Gastroesophageal sphincter (tissue), 4 donors: Measurements from ENCODE around the gene AGFG2. TPM values are rescaled to one million over a fixed set of nuclear protein-coding genes. Genes with fewer than 3 reads are reported as not detected.

Source experiments
- ATAC-seq: fragments of 150-250 bp; one replicate; pipeline ENCODE4 v1.9.1; 2016; ENCODE audit warnings: mild to moderate bottlenecking, moderate library complexity
- H3K27ac ChIP-seq, 4 donors: fragments of 200-600 bp; sonication (generic) in 3 of 4; 1 replicate in 3 of 4; 2 replicates in 1 of 4; pipeline ENCODE4 v1.5.1; 2016 to 2019
- H3K27me3 ChIP-seq: fragments of 200-600 bp; sonication (generic); one replicate; pipeline ENCODE4 v1.5.1; 2019
- H3K36me3 ChIP-seq, 2 donors: fragments of 200-600 bp; sonication (generic); one replicate each; pipeline ENCODE4 v1.5.1; 2019; ENCODE audit warnings: control low read depth in 1 of 2
- H3K4me1 ChIP-seq, 3 donors: fragments of 200-600 bp; sonication (generic); 1 replicate in 2 of 3; 2 replicates in 1 of 3; pipeline ENCODE4 v1.5.1; 2016 to 2019; ENCODE audit warnings: control low read depth in 2 of 3
- H3K4me3 ChIP-seq, 2 donors: fragments of 200-600 bp; sonication (generic); one replicate each; pipeline ENCODE4 v1.5.1; 2019; ENCODE audit warnings: mild to moderate bottlenecking in 1 of 2, moderate library complexity in 1 of 2
- H3K9me3 ChIP-seq, 3 donors: fragments of 200-600 bp; sonication (generic); one replicate each; pipeline ENCODE4 v1.5.1; 2017 to 2019; ENCODE audit warnings: control low read depth in 2 of 3
- EP300 ChIP-seq: sonication (generic); formaldehyde crosslinking; IDR thresholded peaks from one replicate; pipeline ENCODE4 v1.6.1; 2017; ENCODE audit warnings: antibody characterized with exemption, mild to moderate bottlenecking
- POLR2A ChIP-seq, 2 donors: fragments of 450-650 bp; IDR thresholded peaks; one replicate each; pipeline ENCODE4 v1.6.1; 2017; ENCODE audit warnings: antibody characterized with exemption in 2 of 2, mild to moderate bottlenecking in 2 of 2, moderate library complexity in 1 of 2
- POLR2AphosphoS5 ChIP-seq: sonication (generic); formaldehyde crosslinking; IDR thresholded peaks from one replicate; pipeline ENCODE4 v1.6.1; 2017; ENCODE audit warnings: antibody characterized with exemption
- WGBS, 2 donors: methylation state at CpG; one replicate each; pipeline ENCODE4 v1.1.5; 2018; ENCODE audit warnings: low coverage in 1 of 2; 5-methylcytosine and 5-hydroxymethylcytosine counted together
- total RNA-seq, 4 donors: library from RNA; depleted of rRNA; stranded (reverse); fragments of >200 nt; gene quantifications; one replicate each; pipeline ENCODE4 v1.1.0, GENCODE V29; 2016
- TF ChIP-seq, protein P1 (sequence below), 4 experiments: fragments of 200-600 bp in 2 of 4; fragments of 450-650 bp in 2 of 4; sonication (generic) in 1 of 4; IDR thresholded peaks; one replicate each; pipeline ENCODE4 v1.5.1; 2017 to 2019; ENCODE audit warnings: antibody characterized with exemption in 4 of 4, mild to moderate bottlenecking in 2 of 4, moderate library complexity in 2 of 4

Gene AGFG2, protein sequence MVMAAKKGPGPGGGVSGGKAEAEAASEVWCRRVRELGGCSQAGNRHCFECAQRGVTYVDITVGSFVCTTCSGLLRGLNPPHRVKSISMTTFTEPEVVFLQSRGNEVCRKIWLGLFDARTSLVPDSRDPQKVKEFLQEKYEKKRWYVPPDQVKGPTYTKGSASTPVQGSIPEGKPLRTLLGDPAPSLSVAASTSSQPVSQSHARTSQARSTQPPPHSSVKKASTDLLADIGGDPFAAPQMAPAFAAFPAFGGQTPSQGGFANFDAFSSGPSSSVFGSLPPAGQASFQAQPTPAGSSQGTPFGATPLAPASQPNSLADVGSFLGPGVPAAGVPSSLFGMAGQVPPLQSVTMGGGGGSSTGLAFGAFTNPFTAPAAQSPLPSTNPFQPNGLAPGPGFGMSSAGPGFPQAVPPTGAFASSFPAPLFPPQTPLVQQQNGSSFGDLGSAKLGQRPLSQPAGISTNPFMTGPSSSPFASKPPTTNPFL
- 10 to 100 TPM; 26.0 to 60.1 (median 36.6) TPM for total RNA-seq

DNA sequence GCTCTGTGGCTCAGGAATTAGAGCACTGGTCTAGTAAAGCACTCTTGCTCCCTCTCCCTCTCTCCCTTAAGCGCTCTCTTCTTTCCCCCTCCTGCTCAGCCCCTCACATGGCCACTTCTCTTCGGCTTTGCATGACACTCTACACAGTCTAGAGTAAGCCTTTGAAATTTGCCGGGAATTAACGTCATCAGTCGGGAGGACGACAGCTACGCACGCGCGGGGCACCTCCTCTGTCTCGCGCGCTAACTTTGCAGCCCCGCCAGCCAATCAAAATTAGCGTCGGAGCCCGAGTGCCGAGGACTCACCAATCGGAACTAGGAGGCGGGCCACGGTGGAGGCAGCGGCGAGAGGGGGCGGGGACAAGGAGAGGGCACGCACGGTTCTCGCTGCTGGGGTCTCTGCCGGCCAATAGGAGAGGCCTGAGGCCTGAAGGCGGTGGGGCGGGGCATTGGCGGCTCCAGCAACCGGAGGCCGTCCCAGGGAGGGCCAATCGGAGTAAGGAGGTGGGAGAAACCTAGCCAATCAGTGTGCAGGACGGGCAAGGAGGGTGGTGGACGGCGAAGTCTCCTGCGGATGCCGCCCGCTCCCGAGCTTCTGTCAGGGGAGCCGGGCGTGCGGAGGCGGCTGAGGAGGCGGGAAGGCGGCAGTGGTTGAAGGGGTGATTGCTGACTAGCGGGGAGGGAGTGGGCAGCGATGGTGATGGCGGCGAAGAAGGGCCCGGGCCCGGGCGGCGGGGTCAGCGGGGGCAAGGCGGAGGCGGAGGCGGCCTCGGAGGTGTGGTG, at the start of gene AGFG2:
Gene AGFG2 (plus strand): TSS at position 550 of the 782 bp plus-strand sequence. CDS start 144 bp downstream, at position 694.
- no peaks in the 10 kb centered on the region for H3K9me3 ChIP-seq
- H3K4me3 ChIP-seq: peak within 1 kb of the TSS; percentile 64 to 68
- ATAC-seq: peak; percentile 99
- TF ChIP-seq EP300 (no peak), POLR2AphosphoS5 (peak; percentile 94), POLR2A (IDR thresholded peaks at IDR 0.05) (peak; percentile 88 to 93)
- TF ChIP-seq, protein P1, sequence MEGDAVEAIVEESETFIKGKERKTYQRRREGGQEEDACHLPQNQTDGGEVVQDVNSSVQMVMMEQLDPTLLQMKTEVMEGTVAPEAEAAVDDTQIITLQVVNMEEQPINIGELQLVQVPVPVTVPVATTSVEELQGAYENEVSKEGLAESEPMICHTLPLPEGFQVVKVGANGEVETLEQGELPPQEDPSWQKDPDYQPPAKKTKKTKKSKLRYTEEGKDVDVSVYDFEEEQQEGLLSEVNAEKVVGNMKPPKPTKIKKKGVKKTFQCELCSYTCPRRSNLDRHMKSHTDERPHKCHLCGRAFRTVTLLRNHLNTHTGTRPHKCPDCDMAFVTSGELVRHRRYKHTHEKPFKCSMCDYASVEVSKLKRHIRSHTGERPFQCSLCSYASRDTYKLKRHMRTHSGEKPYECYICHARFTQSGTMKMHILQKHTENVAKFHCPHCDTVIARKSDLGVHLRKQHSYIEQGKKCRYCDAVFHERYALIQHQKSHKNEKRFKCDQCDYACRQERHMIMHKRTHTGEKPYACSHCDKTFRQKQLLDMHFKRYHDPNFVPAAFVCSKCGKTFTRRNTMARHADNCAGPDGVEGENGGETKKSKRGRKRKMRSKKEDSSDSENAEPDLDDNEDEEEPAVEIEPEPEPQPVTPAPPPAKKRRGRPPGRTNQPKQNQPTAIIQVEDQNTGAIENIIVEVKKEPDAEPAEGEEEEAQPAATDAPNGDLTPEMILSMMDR (IDR thresholded peaks at IDR 0.05): peak in 1 of 4 experiments; percentile 10
- 0 to 3% methylated on average over 1 to 5 of the region's 60 CpGs for WGBS, 2 donors
- peaks cover 3 to 50% (median 16%) of the 10 kb centered on the region in 3 donors for H3K4me1 ChIP-seq
- no peaks in the 10 kb centered on the region for H3K36me3 ChIP-seq
- H3K27ac ChIP-seq: peak within 1 kb of the TSS; percentile 47 to 96 (median 83)
- H3K27me3 ChIP-seq: no peaks in the 10 kb centered on the region

DNA sequence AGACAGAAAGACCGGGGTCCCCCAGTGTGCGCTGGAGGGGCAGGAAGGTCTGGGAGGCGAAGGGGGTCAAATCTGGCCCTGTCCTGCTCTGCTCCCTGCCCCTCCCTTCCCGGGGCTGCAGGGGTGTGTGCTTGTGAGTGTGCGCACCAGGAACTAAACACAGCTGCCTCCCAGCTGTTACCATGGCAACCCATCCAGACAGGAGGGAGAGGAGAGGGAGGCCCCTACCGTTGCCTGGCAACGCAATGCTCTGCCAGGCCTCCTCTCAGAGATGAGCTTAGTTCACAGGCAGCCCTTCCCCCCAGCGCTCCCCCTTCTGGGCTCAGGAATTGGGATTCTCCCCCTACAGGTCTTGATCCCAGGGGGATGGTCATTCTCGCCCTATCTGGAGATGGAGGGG, 49.2 kb upstream of the AGFG2 start:
- no peak overlapping the region for H3K27ac ChIP-seq
- H3K27me3 ChIP-seq: peaks cover 5% of the 10 kb centered on the region
- H3K9me3 ChIP-seq: no peaks in the 10 kb centered on the region
- 0 to 38% methylated on average over 1 to 6 of the region's 9 CpGs for WGBS, 2 donors
- TF ChIP-seq, protein P1 (IDR thresholded peaks at IDR 0.05): no peak
- TF ChIP-seq EP300: no peak
- TF ChIP-seq POLR2AphosphoS5: no peak
- TF ChIP-seq POLR2A (IDR thresholded peaks at IDR 0.05): no peak
- ATAC-seq: no peak
- peaks cover 0 to 10% of the 10 kb centered on the region in 2 donors for H3K36me3 ChIP-seq
- H3K4me1 ChIP-seq: peaks cover 0 to 33% (median 4%) of the 10 kb centered on the region in 3 donors
- H3K4me3 ChIP-seq: no peak overlapping the region

DNA sequence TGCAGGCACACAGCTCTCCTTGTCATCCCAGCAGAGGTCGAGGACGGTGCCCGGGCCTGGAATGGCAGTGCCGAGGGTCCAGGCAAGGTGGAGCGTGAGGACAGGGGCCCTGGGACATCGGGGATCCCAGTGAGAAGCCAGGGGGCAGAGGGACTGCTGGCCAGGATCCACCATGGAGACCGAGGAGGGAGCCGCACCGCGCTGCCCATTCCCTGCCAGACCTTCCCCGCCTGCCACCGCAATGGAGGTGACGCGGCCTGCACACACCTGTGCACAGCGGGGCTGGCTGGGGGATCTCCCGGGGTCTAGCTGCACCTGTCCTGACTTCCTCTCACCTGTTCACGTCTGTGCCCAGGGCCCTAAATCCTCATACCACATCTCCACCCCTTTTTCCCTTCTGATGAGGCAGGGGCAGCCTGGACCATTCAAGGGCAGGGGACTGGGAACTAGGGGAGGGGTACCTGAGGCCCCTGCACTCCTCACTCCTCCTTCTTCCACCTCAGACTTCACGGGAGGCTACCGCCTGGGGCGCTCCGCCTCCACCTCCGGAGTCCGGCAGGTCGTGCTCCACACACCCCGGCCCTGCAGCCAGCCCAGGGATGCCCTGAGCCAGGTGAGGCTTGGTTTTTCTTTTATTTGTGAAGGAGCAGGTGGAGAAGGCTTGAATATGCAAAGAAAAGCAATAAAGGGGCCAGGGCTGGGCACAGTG, 48.4 kb upstream of the AGFG2 start:
- Histone ChIP-seq H3K4me1 (peaks cover 0 to 25% (median 4%) of the 10 kb centered on the region in 3 donors), H3K9me3 (no peaks in the 10 kb centered on the region), H3K36me3 (peaks cover 0 to 10% of the 10 kb centered on the region in 2 donors), H3K4me3 (no peak overlapping the region), H3K27me3 (peaks cover 5% of the 10 kb centered on the region), H3K27ac (no peak overlapping the region)
- WGBS, 2 donors: 91% methylated on average over 4 of the region's 25 CpGs; no CpG with 5 or more reads in 1 of the 2 donors
- no peak for TF ChIP-seq POLR2AphosphoS5
- no peak for TF ChIP-seq POLR2A (IDR thresholded peaks at IDR 0.05)
- TF ChIP-seq, protein P1 (IDR thresholded peaks at IDR 0.05): no peak
- no peak for TF ChIP-seq EP300
- no peak for ATAC-seq

DNA sequence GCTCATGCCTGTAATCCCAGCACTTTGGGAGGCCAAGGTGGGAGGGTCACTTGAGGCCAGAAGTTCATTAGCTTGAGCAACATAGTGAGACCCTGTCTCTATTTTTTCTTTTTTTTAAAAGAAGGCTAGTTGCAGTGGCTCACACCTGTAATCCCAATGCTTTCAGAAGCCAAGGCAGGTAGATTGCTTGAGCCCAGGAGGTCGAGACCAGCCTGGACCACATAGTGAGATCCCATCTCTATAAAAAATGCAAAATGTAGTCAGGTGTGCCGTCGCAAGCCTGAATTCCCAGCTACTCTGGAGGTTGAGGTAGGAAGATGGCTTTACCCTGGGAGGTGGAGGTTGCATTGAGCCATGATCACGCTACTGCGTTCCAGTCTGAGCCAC, 47.8 kb upstream of the AGFG2 start:
- no peaks in the 10 kb centered on the region for H3K9me3 ChIP-seq
- TF ChIP-seq, protein P1 (IDR thresholded peaks at IDR 0.05): no peak
- TF ChIP-seq POLR2AphosphoS5: no peak
- no peak for TF ChIP-seq EP300
- TF ChIP-seq POLR2A (IDR thresholded peaks at IDR 0.05): no peak
- H3K4me3 ChIP-seq: no peak overlapping the region
- H3K4me1 ChIP-seq: peaks cover 0 to 23% (median 4%) of the 10 kb centered on the region in 3 donors
- H3K36me3 ChIP-seq: peaks cover 0 to 10% of the 10 kb centered on the region in 2 donors
- WGBS, 2 donors: 92 to 100% methylated on average over 1 to 2 of the region's 5 CpGs
- H3K27ac ChIP-seq: no peak overlapping the region
- peaks cover 5% of the 10 kb centered on the region for H3K27me3 ChIP-seq
- no peak for ATAC-seq
